ENCODE measurements around the gene NKD2.

NKD2 gene

GRCh38 chr5:1047332-1047965 is 38.8 kb downstream of the NKD2 start:
- DNase-seq = no peak

- DNase-seq = no peak
Measured at GRCh38 chr5:1048162-1048721, 39.6 kb downstream of the NKD2 start.

- DNase-seq = no peak
Measured at GRCh38 chr5:1048861-1049838, 40.5 kb downstream of the NKD2 start.

- no peak for DNase-seq
Measured at GRCh38 chr5:1050423-1051365, 42.1 kb downstream of the NKD2 start.

GRCh38 chr5:1051366-1051720 is 42.7 kb downstream of the NKD2 start:
- DNase-seq = no peak

GRCh38 chr5:1052076-1052475 is 43.5 kb downstream of the NKD2 start:
- DNase-seq = no peak

GRCh38 chr5:1052641-1053390 is 44.2 kb downstream of the NKD2 start:
- no peak for DNase-seq

GRCh38 chr5:1053391-1054017 is 44.9 kb downstream of the NKD2 start:
- DNase-seq = no peak

- no peak for DNase-seq
Measured at GRCh38 chr5:1054018-1054798, 45.6 kb downstream of the NKD2 start.

GRCh38 chr5:1054799-1055775 is 46.5 kb downstream of the NKD2 start:
- DNase-seq = no peak

- no peak for DNase-seq
Measured at GRCh38 chr5:1055896-1056610, 47.5 kb downstream of the NKD2 start.

GRCh38 chr5:1056611-1057484 is 48.2 kb downstream of the NKD2 start:
- DNase-seq = no peak

GRCh38 chr5:1057485-1058082 is 49.0 kb downstream of the NKD2 start:
- no peak for DNase-seq

GRCh38 chr5:1058083-1058945 is 49.7 kb downstream of the NKD2 start:
- DNase-seq = no peak

- no peak for DNase-seq
Measured at GRCh38 chr5:1058988-1059883, 50.6 kb downstream of the NKD2 start.

Measured in right forelimb (tissue), 1 donor.